WI38 (cell line): ENCODE data around the gene RNF8.

Source experiments
- H3K4me3 ChIP-seq: 2 replicates; pipeline ENCODE4 v1.5.1; 2011; ENCODE audit warnings: low read depth, mild to moderate bottlenecking, control low read depth, low read length
- CTCF ChIP-seq: IDR thresholded peaks from 2 replicates; pipeline ENCODE4 v1.5.1; 2012; ENCODE audit warnings: low read depth, mild to moderate bottlenecking, control low read depth, low read length

RNF8 gene

GRCh38 chr6:37426945-37427510, 73.2 kb downstream of the RNF8 start:
- H3K4me3 ChIP-seq = no peak overlapping the region
- no peak for TF ChIP-seq CTCF

- TF ChIP-seq CTCF = no peak
Observed at GRCh38 chr6:37429352-37429750, 75.6 kb downstream of the RNF8 start.

GRCh38 chr6:37432590-37432915, 78.8 kb downstream of the RNF8 start:
- no peak for TF ChIP-seq CTCF
- peak overlapping the region; percentile 96 for H3K4me3 ChIP-seq

More at GRCh38 chr6:37429352-37429750, 75.6 kb downstream of the RNF8 start:
- H3K4me3 ChIP-seq = no peak overlapping the region

GRCh38 chr6:37432916-37433656, 79.3 kb downstream of the RNF8 start, which contains the start of gene CMTR1:
Gene CMTR1, plus strand, starts transcription at chr6:37433221. Its CDS starts 2,409 bp downstream, at chr6:37435630.
- H3K4me3 ChIP-seq = peak within 1 kb of the TSS; percentile 96
- TF ChIP-seq CTCF = no peak

- no peak for TF ChIP-seq CTCF
- peak overlapping the region; percentile 96 for H3K4me3 ChIP-seq
Observed at GRCh38 chr6:37433657-37434271, 80.0 kb downstream of the RNF8 start.

- H3K4me3 ChIP-seq = no peak overlapping the region
Observed at GRCh38 chr6:37435373-37435772, 81.6 kb downstream of the RNF8 start.

More at GRCh38 chr6:37435373-37435772, 81.6 kb downstream of the RNF8 start:
- no peak for TF ChIP-seq CTCF
